Loucy (cell line): ENCODE measurements around the gene NPEPPS.

ENCODE experiments used
- H2AFZ ChIP-seq: fragments of 200-600 bp; sonication (generic); 2 replicates; pipeline ENCODE4 v1.6.0; 2016; ENCODE audit warnings: antibody characterized with exemption, mild to moderate bottlenecking, low read length, moderate library complexity
- H3F3A ChIP-seq: fragments of 200-600 bp; 2 replicates; pipeline ENCODE4 v1.6.0; 2016; ENCODE audit warnings: antibody characterized with exemption, low read depth, mild to moderate bottlenecking
- H3K27me3 ChIP-seq: fragments of 200-600 bp; sonication (generic); 2 replicates; pipeline ENCODE4 v1.6.1; 2014; ENCODE audit warnings: low read length, mild to moderate bottlenecking; ENCODE audit not compliant: insufficient read depth, poor library complexity, severe bottlenecking
- H3K36me3 ChIP-seq: fragments of 200-600 bp; sonication (generic); 2 replicates; pipeline ENCODE4 v1.6.1; 2016; ENCODE audit warnings: low read length; ENCODE audit not compliant: insufficient read depth
- H3K4me1 ChIP-seq: fragments of 200-600 bp; sonication (generic); 2 replicates; pipeline ENCODE4 v1.5.1; 2014; ENCODE audit warnings: low read length, mild to moderate bottlenecking; ENCODE audit not compliant: insufficient read depth, poor library complexity, severe bottlenecking
- H3K4me2 ChIP-seq: fragments of 200-600 bp; sonication (generic); 2 replicates; pipeline ENCODE4 v1.6.0; 2014; ENCODE audit warnings: antibody characterized with exemption, low read length, low read depth, mild to moderate bottlenecking; ENCODE audit not compliant: poor library complexity, severe bottlenecking
- H3K4me3 ChIP-seq: fragments of 200-600 bp; sonication (generic); 2 replicates; pipeline ENCODE4 v1.5.1; 2014; ENCODE audit warnings: low read length, mild to moderate bottlenecking, mixed read lengths; ENCODE audit not compliant: poor library complexity, severe bottlenecking
- H3K79me2 ChIP-seq: fragments of 200-600 bp; sonication (generic); 2 replicates; pipeline ENCODE4 v1.6.1; 2014; ENCODE audit warnings: low read length; ENCODE audit not compliant: insufficient read depth
- H3K9ac ChIP-seq: fragments of 200-600 bp; sonication (generic); 2 replicates; pipeline ENCODE4 v1.6.0; 2014; ENCODE audit warnings: mild to moderate bottlenecking, low read depth, low read length, moderate library complexity; ENCODE audit not compliant: poor library complexity, severe bottlenecking
- H3K9me2 ChIP-seq: fragments of 200-600 bp; sonication (generic); replicated peaks from 2 replicates; pipeline ENCODE4 v1.6.1; 2016; ENCODE audit warnings: low read depth, low read length, mixed read lengths
- H3K9me3 ChIP-seq: fragments of 200-600 bp; sonication (generic); 2 replicates; pipeline ENCODE4 v1.6.1; 2014; ENCODE audit warnings: mild to moderate bottlenecking, antibody characterized with exemption, low read length, low read depth; ENCODE audit not compliant: insufficient read depth
- H4K20me1 ChIP-seq: fragments of 200-600 bp; sonication (generic); 2 replicates; pipeline ENCODE4 v1.6.0; 2014; ENCODE audit warnings: antibody characterized with exemption, low read length, mild to moderate bottlenecking; ENCODE audit not compliant: insufficient read depth, poor library complexity, severe bottlenecking
- EZH2phosphoT487 ChIP-seq: fragments of 200-600 bp; IDR thresholded peaks from 2 replicates; pipeline ENCODE4 v1.6.1; 2018; ENCODE audit warnings: antibody characterized with exemption, mild to moderate bottlenecking, moderate library complexity, borderline replicate concordance
- TF ChIP-seq, protein P1 (sequence below): fragments of 200-600 bp; sonication (generic); conservative IDR thresholded peaks from 2 replicates; pipeline ENCODE4 v1.5.1; 2014; ENCODE audit warnings: mild to moderate bottlenecking, antibody characterized with exemption, low read length

Gene NPEPPS

DNA sequence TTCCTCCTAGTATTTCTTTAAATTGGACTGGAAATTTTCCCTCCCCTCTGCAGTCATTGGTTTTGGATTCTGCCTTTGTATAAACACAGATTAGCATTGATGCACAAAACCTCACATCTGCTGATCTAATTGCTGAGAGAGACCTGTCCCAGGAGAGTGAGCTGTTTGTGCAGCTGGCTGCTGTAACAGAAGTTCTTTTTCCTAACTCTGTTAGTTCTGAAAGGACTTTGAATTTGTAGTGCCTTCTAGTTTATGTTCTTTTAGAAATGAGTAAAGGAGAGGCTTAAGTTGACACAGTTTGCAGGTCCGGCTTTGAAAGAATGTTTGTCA is 73.7 kb downstream of the NPEPPS start:
- H3K4me1 ChIP-seq, result no peaks in the 10 kb centered on the region
- no peak overlapping the region for H3K4me3 ChIP-seq
- no peaks in the 10 kb centered on the region for H4K20me1 ChIP-seq
- H3K4me2 ChIP-seq, result no peak overlapping the region
- H3K9ac ChIP-seq, result no peak overlapping the region
- peaks cover 6% of the 10 kb centered on the region; the same call in 1 of the 2 replicates for H3F3A ChIP-seq
- H3K27me3 ChIP-seq, result no peaks in the 10 kb centered on the region
- H3K36me3 ChIP-seq, result peaks cover 65% of the 10 kb centered on the region
- no peak overlapping the region for H2AFZ ChIP-seq
- TF ChIP-seq EZH2phosphoT487, result no peak
- TF ChIP-seq, protein P1, sequence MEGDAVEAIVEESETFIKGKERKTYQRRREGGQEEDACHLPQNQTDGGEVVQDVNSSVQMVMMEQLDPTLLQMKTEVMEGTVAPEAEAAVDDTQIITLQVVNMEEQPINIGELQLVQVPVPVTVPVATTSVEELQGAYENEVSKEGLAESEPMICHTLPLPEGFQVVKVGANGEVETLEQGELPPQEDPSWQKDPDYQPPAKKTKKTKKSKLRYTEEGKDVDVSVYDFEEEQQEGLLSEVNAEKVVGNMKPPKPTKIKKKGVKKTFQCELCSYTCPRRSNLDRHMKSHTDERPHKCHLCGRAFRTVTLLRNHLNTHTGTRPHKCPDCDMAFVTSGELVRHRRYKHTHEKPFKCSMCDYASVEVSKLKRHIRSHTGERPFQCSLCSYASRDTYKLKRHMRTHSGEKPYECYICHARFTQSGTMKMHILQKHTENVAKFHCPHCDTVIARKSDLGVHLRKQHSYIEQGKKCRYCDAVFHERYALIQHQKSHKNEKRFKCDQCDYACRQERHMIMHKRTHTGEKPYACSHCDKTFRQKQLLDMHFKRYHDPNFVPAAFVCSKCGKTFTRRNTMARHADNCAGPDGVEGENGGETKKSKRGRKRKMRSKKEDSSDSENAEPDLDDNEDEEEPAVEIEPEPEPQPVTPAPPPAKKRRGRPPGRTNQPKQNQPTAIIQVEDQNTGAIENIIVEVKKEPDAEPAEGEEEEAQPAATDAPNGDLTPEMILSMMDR, result no peak
- H3K9me2 ChIP-seq, result no peaks in the 10 kb centered on the region
- no peaks in the 10 kb centered on the region for H3K79me2 ChIP-seq
- H3K9me3 ChIP-seq, result no peaks in the 10 kb centered on the region

DNA sequence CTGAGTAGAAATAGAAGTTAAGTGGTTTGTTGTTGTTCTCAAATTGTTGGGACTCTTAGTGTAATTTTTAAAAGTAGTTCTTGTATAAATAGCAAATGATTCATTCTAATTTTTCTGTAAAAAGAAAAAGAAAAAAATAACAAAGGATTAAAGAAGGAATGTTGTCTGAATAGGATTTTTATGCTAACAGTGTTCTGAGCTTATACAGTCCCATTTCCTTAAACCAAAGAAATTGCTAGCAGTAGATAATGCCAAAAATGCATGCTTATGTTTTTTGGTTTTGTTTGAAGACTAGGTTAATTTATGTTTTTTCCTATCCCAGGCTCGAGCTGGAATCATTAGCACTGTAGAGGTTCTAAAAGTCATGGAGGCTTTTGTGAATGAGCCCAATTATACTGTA is 74.1 kb downstream of the NPEPPS start:
- H3K4me2 ChIP-seq, result no peak overlapping the region
- no peak overlapping the region for H3K4me3 ChIP-seq
- no peaks in the 10 kb centered on the region for H3K79me2 ChIP-seq
- no peaks in the 10 kb centered on the region for H3K4me1 ChIP-seq
- no peaks in the 10 kb centered on the region for H4K20me1 ChIP-seq
- no peaks in the 10 kb centered on the region for H3K9me2 ChIP-seq
- H2AFZ ChIP-seq, result no peak overlapping the region
- no peaks in the 10 kb centered on the region for H3K9me3 ChIP-seq
- no peak overlapping the region for H3K9ac ChIP-seq
- no peaks in the 10 kb centered on the region for H3K27me3 ChIP-seq
- peaks cover 6% of the 10 kb centered on the region; the same call in 1 of the 2 replicates for H3F3A ChIP-seq
- H3K36me3 ChIP-seq, result peaks cover 61% of the 10 kb centered on the region
- TF ChIP-seq, protein P1, result no peak
- TF ChIP-seq EZH2phosphoT487, result no peak

DNA sequence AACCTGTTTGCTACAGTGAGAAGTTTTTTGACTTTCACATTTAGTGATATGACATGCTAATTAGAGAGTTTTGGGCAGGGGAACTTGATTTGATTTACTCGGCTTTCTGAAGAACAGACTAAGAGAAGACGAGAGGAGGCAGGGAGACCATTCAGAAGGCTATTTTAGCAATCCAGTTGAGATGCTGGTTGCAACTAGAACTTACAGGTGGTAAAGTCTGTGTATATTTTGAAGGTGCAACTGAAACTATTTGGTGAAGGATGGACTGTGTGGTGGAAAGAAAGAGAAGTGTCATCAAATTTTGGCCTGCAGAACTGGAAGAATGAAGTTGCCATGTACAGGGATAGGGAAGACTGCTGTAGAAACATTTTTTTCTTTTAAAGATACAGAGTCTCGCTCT is 76.6 kb downstream of the NPEPPS start:
- Histone ChIP-seq H3K27me3 (no peaks in the 10 kb centered on the region), H3K79me2 (no peaks in the 10 kb centered on the region), H3K4me3 (no peak overlapping the region), H2AFZ (no peak overlapping the region), H3K4me2 (no peak overlapping the region), H3K9me3 (no peaks in the 10 kb centered on the region), H3K9ac (no peak overlapping the region), H3K36me3 (peaks cover 45% of the 10 kb centered on the region), H3K9me2 (no peaks in the 10 kb centered on the region), H3F3A (peaks cover 6% of the 10 kb centered on the region; the same call in 1 of the 2 replicates), H3K4me1 (no peaks in the 10 kb centered on the region), H4K20me1 (no peaks in the 10 kb centered on the region)
- TF ChIP-seq, protein P1, result no peak
- no peak for TF ChIP-seq EZH2phosphoT487
